Measurements from ENCODE around the gene PTPRD. TPM values are rescaled to one million over a fixed set of nuclear protein-coding genes. Genes with fewer than 3 reads are reported as not detected.

PTPRD gene
- total RNA-seq, 1 donor from 2014 or later: 532 TPM

DNA sequence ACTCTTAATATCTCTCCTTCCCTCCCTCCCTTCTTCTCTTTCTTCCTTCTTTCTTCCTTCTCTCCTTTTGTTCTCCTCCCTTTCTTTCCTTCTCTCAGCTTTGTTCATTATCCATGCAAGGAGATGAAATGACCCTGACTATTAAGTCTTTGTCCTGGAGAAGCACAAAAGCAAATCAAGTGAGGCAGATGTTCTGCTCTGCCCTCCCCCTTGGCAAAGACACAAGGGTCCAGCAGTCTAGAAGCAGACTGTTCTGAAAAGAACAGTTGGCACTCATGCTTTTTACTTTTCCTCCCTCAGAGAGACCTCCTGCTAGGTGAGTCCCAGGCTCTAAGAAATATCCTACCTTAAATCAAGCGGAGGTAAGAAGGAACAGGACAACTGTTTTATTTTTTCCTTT, 1745.7 kb downstream of the PTPRD start:
- no peaks in the 10 kb centered on the region for H3K27me3 Mint-ChIP-seq (ENCODE audit: unreplicated experiment)
- peaks cover 12% of the 10 kb centered on the region for H3K4me1 Mint-ChIP-seq (ENCODE audit: low read depth, unreplicated experiment)
- DNase-seq: peak; percentile 14
- H3K9me3 Mint-ChIP-seq (ENCODE audit: unreplicated experiment): peaks cover 3% of the 10 kb centered on the region
- H3K4me3 Mint-ChIP-seq (ENCODE audit: unreplicated experiment): peak overlapping the region; percentile 20
- H3K36me3 Mint-ChIP-seq (ENCODE audit: unreplicated experiment): no peaks in the 10 kb centered on the region
- peak overlapping the region; percentile 83 for H3K27ac Mint-ChIP-seq (ENCODE audit: unreplicated experiment)
- TF ChIP-seq CTCF (IDR thresholded peaks at IDR 0.05; ENCODE audit: partially characterized antibody, unreplicated experiment): no peak

DNA sequence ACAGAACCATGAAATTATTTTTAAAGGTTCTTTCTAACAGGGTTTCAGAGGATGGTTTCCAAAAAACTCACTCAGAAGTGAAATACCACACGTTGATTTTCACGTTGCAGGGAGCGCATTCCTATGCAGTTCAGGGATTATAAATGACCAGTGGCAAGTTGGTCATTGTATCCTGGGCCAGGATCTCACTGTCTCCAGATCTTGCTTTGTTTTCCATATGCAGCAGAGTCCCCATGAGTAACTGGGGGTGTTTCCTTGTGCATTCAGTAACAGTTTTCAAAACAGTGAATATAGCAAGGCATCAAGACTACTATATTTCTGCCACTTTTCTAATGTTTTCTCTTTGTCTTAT, 1748.3 kb downstream of the PTPRD start:
- H3K36me3 Mint-ChIP-seq (ENCODE audit: unreplicated experiment): no peaks in the 10 kb centered on the region
- no peak overlapping the region for H3K27ac Mint-ChIP-seq (ENCODE audit: unreplicated experiment)
- H3K4me1 Mint-ChIP-seq (ENCODE audit: low read depth, unreplicated experiment): peaks cover 18% of the 10 kb centered on the region
- H3K9me3 Mint-ChIP-seq (ENCODE audit: unreplicated experiment): peaks cover 5% of the 10 kb centered on the region
- no peak overlapping the region for H3K4me3 Mint-ChIP-seq (ENCODE audit: unreplicated experiment)
- TF ChIP-seq CTCF (IDR thresholded peaks at IDR 0.05; ENCODE audit: partially characterized antibody, unreplicated experiment): no peak
- H3K27me3 Mint-ChIP-seq (ENCODE audit: unreplicated experiment): peaks cover 2% of the 10 kb centered on the region
- DNase-seq: no peak

GRCh38 chr9:8863886-8864544, 1748.8 kb downstream of the PTPRD start:
- no peaks in the 10 kb centered on the region for H3K36me3 Mint-ChIP-seq (ENCODE audit: unreplicated experiment)
- H3K4me3 Mint-ChIP-seq (ENCODE audit: unreplicated experiment): no peak overlapping the region
- H3K27me3 Mint-ChIP-seq (ENCODE audit: unreplicated experiment): peaks cover 8% of the 10 kb centered on the region
- no peak overlapping the region for H3K27ac Mint-ChIP-seq (ENCODE audit: unreplicated experiment)
- no peak for DNase-seq
- H3K9me3 Mint-ChIP-seq (ENCODE audit: unreplicated experiment): peaks cover 11% of the 10 kb centered on the region
- peaks cover 23% of the 10 kb centered on the region for H3K4me1 Mint-ChIP-seq (ENCODE audit: low read depth, unreplicated experiment)
- TF ChIP-seq CTCF (IDR thresholded peaks at IDR 0.05; ENCODE audit: partially characterized antibody, unreplicated experiment): no peak

GRCh38 chr9:8863069-8863468, 1749.7 kb downstream of the PTPRD start:
- peaks cover 30% of the 10 kb centered on the region for H3K4me1 Mint-ChIP-seq (ENCODE audit: low read depth, unreplicated experiment)
- DNase-seq: no peak
- H3K27ac Mint-ChIP-seq (ENCODE audit: unreplicated experiment): no peak overlapping the region
- H3K4me3 Mint-ChIP-seq (ENCODE audit: unreplicated experiment): no peak overlapping the region
- no peaks in the 10 kb centered on the region for H3K36me3 Mint-ChIP-seq (ENCODE audit: unreplicated experiment)
- H3K27me3 Mint-ChIP-seq (ENCODE audit: unreplicated experiment): peaks cover 17% of the 10 kb centered on the region
- peaks cover 20% of the 10 kb centered on the region for H3K9me3 Mint-ChIP-seq (ENCODE audit: unreplicated experiment)
- TF ChIP-seq CTCF (IDR thresholded peaks at IDR 0.05; ENCODE audit: partially characterized antibody, unreplicated experiment): no peak

DNA sequence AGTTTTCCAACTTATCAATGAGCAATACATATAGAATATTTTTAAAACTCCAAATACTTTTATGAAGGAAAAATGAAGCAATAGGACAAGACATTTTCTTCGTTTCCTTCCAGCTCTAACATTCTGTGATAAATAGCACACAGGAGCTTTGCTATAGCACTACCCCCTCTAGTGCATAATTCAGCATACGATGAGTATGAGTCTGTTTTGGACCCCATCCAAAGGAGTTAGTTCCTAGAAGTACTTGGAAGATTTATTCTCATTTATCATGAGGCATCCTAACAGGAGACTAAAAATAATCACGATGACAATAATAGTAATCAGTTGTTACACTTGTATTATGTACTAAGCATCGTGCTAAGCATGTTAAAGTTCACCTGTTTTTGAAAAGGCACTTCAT, 1751.9 kb downstream of the PTPRD start:
- TF ChIP-seq CTCF (IDR thresholded peaks at IDR 0.05; ENCODE audit: partially characterized antibody, unreplicated experiment): no peak
- Mint-ChIP-seq H3K27me3 (ENCODE audit: unreplicated experiment) (peaks cover 24% of the 10 kb centered on the region), H3K9me3 (ENCODE audit: unreplicated experiment) (peaks cover 22% of the 10 kb centered on the region), H3K4me1 (ENCODE audit: low read depth, unreplicated experiment) (peaks cover 21% of the 10 kb centered on the region), H3K27ac (ENCODE audit: unreplicated experiment) (no peak overlapping the region), H3K4me3 (ENCODE audit: unreplicated experiment) (no peak overlapping the region), H3K36me3 (ENCODE audit: unreplicated experiment) (no peaks in the 10 kb centered on the region)
- DNase-seq: no peak
